DND-41 (cell line): ENCODE measurements around the gene CTTNBP2NL.

Source experiments
- ATAC-seq: fragments of 200-7000 bp; cut with Tn5 transposase; 3 replicates; pipeline ENCODE4 v1.9.1; 2021; ENCODE audit warnings: low read depth; ENCODE audit not compliant: insufficient read depth
- DNase-seq: peaks from one replicate; pipeline ENCODE4 v3.0.0-alpha.2; 2020
- H2AFZ ChIP-seq: 2 replicates; pipeline ENCODE4 v1.6.0; 2012; ENCODE audit warnings: low read depth, low read length
- H3K27ac ChIP-seq: 2 replicates; pipeline ENCODE4 v1.5.1; 2012; ENCODE audit warnings: low read length, inconsistent platforms
- H3K27me3 ChIP-seq: fragments of 200-600 bp; sonication (generic); 2 replicates; pipeline ENCODE4 v1.6.0; 2012; ENCODE audit warnings: low read length, mild to moderate bottlenecking, inconsistent platforms; ENCODE audit not compliant: insufficient read depth, poor library complexity
- H3K36me3 ChIP-seq: 2 replicates; pipeline ENCODE4 v1.5.1; 2012; ENCODE audit warnings: low read length, inconsistent platforms; ENCODE audit not compliant: insufficient read depth
- H3K4me1 ChIP-seq: 2 replicates; pipeline ENCODE4 v1.5.1; 2012; ENCODE audit warnings: mild to moderate bottlenecking, low read length; ENCODE audit not compliant: insufficient read depth
- H3K4me2 ChIP-seq: 2 replicates; pipeline ENCODE4 v1.6.0; 2012; ENCODE audit warnings: mild to moderate bottlenecking, moderate library complexity, low read length, inconsistent platforms; ENCODE audit not compliant: insufficient read depth
- H3K4me3 ChIP-seq, 2 experiments: fragments of 200-600 bp in 1 of 2; shearing (Covaris generic) in 1 of 2; 2 replicates each; pipeline ENCODE4 v1.5.1; 2012 to 2016; ENCODE audit warnings: inconsistent platforms in 2 of 2, low read length in 2 of 2, mild to moderate bottlenecking in 2 of 2, low read depth in 1 of 2, moderate library complexity in 1 of 2
- H3K79me2 ChIP-seq: 2 replicates; pipeline ENCODE4 v1.6.0; 2012; ENCODE audit warnings: low read length, inconsistent platforms; ENCODE audit not compliant: insufficient read depth
- H3K9ac ChIP-seq: 2 replicates; pipeline ENCODE4 v1.6.0; 2012; ENCODE audit warnings: low read depth, mild to moderate bottlenecking, inconsistent platforms, low read length, moderate library complexity
- H3K9me3 ChIP-seq: 2 replicates; pipeline ENCODE4 v1.5.1; 2012; ENCODE audit warnings: low read length, moderate library complexity, mild to moderate bottlenecking, inconsistent platforms; ENCODE audit not compliant: insufficient read depth, severe bottlenecking
- H4K20me1 ChIP-seq: 2 replicates; pipeline ENCODE4 v1.6.0; 2012; ENCODE audit warnings: low read length; ENCODE audit not compliant: insufficient read depth
- CTCF ChIP-seq: IDR thresholded peaks from 2 replicates; pipeline ENCODE4 v1.5.1; 2012; ENCODE audit warnings: borderline replicate concordance, low read length, moderate library complexity, mild to moderate bottlenecking; ENCODE audit not compliant: poor library complexity, severe bottlenecking; ENCODE audit errors: extremely low read depth
- EZH2 ChIP-seq: IDR thresholded peaks from 3 replicates; pipeline ENCODE4 v1.6.1; 2012; ENCODE audit warnings: borderline replicate concordance, low read depth, mild to moderate bottlenecking, moderate library complexity, low read length, inconsistent platforms; ENCODE audit not compliant: severe bottlenecking

CTTNBP2NL gene

GRCh38 chr1:112496290-112496689, 100.3 kb downstream of the CTTNBP2NL start:
- TF ChIP-seq EZH2 (no peak), CTCF (no peak)
- H3K4me1 ChIP-seq: no peaks in the 10 kb centered on the region
- H3K36me3 ChIP-seq: no peaks in the 10 kb centered on the region
- DNase-seq (no peak), ATAC-seq (no peak)
- no peak overlapping the region for H3K4me2 ChIP-seq
- no peaks in the 10 kb centered on the region for H3K79me2 ChIP-seq
- H3K27me3 ChIP-seq: peaks cover 2% of the 10 kb centered on the region
- H3K9ac ChIP-seq: no peak overlapping the region
- no peak overlapping the region for H3K4me3 ChIP-seq
- H3K9me3 ChIP-seq: no peaks in the 10 kb centered on the region
- no peak overlapping the region for H2AFZ ChIP-seq
- H3K27ac ChIP-seq: no peak overlapping the region
- H4K20me1 ChIP-seq: no peaks in the 10 kb centered on the region

- no peaks in the 10 kb centered on the region for H4K20me1 ChIP-seq
- no peaks in the 10 kb centered on the region for H3K4me1 ChIP-seq
- no peak overlapping the region for H3K9ac ChIP-seq
- no peaks in the 10 kb centered on the region for H3K79me2 ChIP-seq
- no peak overlapping the region for H3K4me2 ChIP-seq
- no peak for TF ChIP-seq EZH2
- TF ChIP-seq CTCF: no peak
- no peak overlapping the region for H2AFZ ChIP-seq
- DNase-seq (no peak), ATAC-seq (no peak)
- H3K9me3 ChIP-seq: no peaks in the 10 kb centered on the region
- peaks cover 21% of the 10 kb centered on the region for H3K27me3 ChIP-seq
- no peak overlapping the region for H3K4me3 ChIP-seq
- no peaks in the 10 kb centered on the region for H3K36me3 ChIP-seq
- no peak overlapping the region for H3K27ac ChIP-seq
Observed at GRCh38 chr1:112501810-112502641, 106.0 kb downstream of the CTTNBP2NL start.

GRCh38 chr1:112502826-112503225, 106.8 kb downstream of the CTTNBP2NL start:
- Histone ChIP-seq H2AFZ (no peak overlapping the region), H4K20me1 (no peaks in the 10 kb centered on the region), H3K27ac (no peak overlapping the region), H3K9ac (no peak overlapping the region), H3K4me1 (no peaks in the 10 kb centered on the region), H3K79me2 (no peaks in the 10 kb centered on the region), H3K27me3 (peaks cover 21% of the 10 kb centered on the region), H3K9me3 (no peaks in the 10 kb centered on the region), H3K4me2 (no peak overlapping the region), H3K4me3 (no peak overlapping the region), H3K36me3 (no peaks in the 10 kb centered on the region)
- no peak for TF ChIP-seq CTCF
- TF ChIP-seq EZH2: no peak
- ATAC-seq: no peak
- DNase-seq: no peak
